ENCODE measurements around the gene PRKCZ. TPM values are rescaled to one million over a fixed set of nuclear protein-coding genes. Genes with fewer than 3 reads are reported as not detected.

PRKCZ gene
- total RNA-seq, 1 donor from 2014 or later, result 120 TPM

- Mint-ChIP-seq H3K36me3 (ENCODE audit: unreplicated experiment) (no peaks in the 10 kb centered on the region), H3K27me3 (ENCODE audit: unreplicated experiment) (peaks cover 14% of the 10 kb centered on the region), H3K9me3 (ENCODE audit: unreplicated experiment) (peaks cover 11% of the 10 kb centered on the region), H3K27ac (ENCODE audit: unreplicated experiment) (no peak overlapping the region), H3K4me3 (ENCODE audit: unreplicated experiment) (peak overlapping the region; percentile 30), H3K4me1 (ENCODE audit: low read depth, unreplicated experiment) (peaks cover 10% of the 10 kb centered on the region)
- DNase-seq, result no peak
- TF ChIP-seq CTCF (IDR thresholded peaks at IDR 0.05; ENCODE audit: partially characterized antibody, unreplicated experiment), result no peak
Measured at GRCh38 chr1:2192031-2192995, 142.1 kb downstream of the PRKCZ start.

- Mint-ChIP-seq H3K9me3 (ENCODE audit: unreplicated experiment) (peaks cover 11% of the 10 kb centered on the region), H3K27me3 (ENCODE audit: unreplicated experiment) (peaks cover 13% of the 10 kb centered on the region), H3K4me1 (ENCODE audit: low read depth, unreplicated experiment) (peaks cover 8% of the 10 kb centered on the region), H3K36me3 (ENCODE audit: unreplicated experiment) (no peaks in the 10 kb centered on the region), H3K27ac (ENCODE audit: unreplicated experiment) (no peak overlapping the region), H3K4me3 (ENCODE audit: unreplicated experiment) (peak overlapping the region; percentile 57)
- no peak for DNase-seq
- no peak for TF ChIP-seq CTCF (IDR thresholded peaks at IDR 0.05; ENCODE audit: partially characterized antibody, unreplicated experiment)
Measured at GRCh38 chr1:2193514-2194281, 143.5 kb downstream of the PRKCZ start.

- Mint-ChIP-seq H3K27ac (ENCODE audit: unreplicated experiment) (peak within 1 kb of the TSS; percentile 76), H3K9me3 (ENCODE audit: unreplicated experiment) (peaks cover 8% of the 10 kb centered on the region), H3K27me3 (ENCODE audit: unreplicated experiment) (peaks cover 9% of the 10 kb centered on the region), H3K4me1 (ENCODE audit: low read depth, unreplicated experiment) (peaks cover 9% of the 10 kb centered on the region), H3K4me3 (ENCODE audit: unreplicated experiment) (peak within 1 kb of the TSS; percentile 76), H3K36me3 (ENCODE audit: unreplicated experiment) (no peaks in the 10 kb centered on the region)
- no peak for TF ChIP-seq CTCF (IDR thresholded peaks at IDR 0.05; ENCODE audit: partially characterized antibody, unreplicated experiment)
- DNase-seq, result peak; percentile 74
Measured at GRCh38 chr1:2194319-2194897, 144.2 kb downstream of the PRKCZ start, which contains the start of gene FAAP20. FAAP20 (minus strand) TSS chr1:2194772; CDS start chr1:2194749, 23 bp downstream.

GRCh38 chr1:2194898-2195673 lies 144.9 kb downstream of the PRKCZ start:
- Mint-ChIP-seq H3K4me1 (ENCODE audit: low read depth, unreplicated experiment) (peaks cover 12% of the 10 kb centered on the region), H3K27ac (ENCODE audit: unreplicated experiment) (peak overlapping the region; percentile 76), H3K4me3 (ENCODE audit: unreplicated experiment) (peak overlapping the region; percentile 76), H3K9me3 (ENCODE audit: unreplicated experiment) (peaks cover 9% of the 10 kb centered on the region), H3K27me3 (ENCODE audit: unreplicated experiment) (peaks cover 9% of the 10 kb centered on the region), H3K36me3 (ENCODE audit: unreplicated experiment) (no peaks in the 10 kb centered on the region)
- peak; percentile 75 for TF ChIP-seq CTCF (IDR thresholded peaks at IDR 0.05; ENCODE audit: partially characterized antibody, unreplicated experiment)
- DNase-seq, result peak; percentile 88

All from glutamatergic neuron (in vitro differentiated cells).